Measurements from ENCODE around the gene TTLL3. TPM values are rescaled to one million over a fixed set of nuclear protein-coding genes. Genes with fewer than 3 reads are reported as not detected.
A peak's percentile ranks its signal among the peaks of the same experiment; 100 is the strongest.

Gene TTLL3
- total and polyA plus RNA-seq, 2 of the 13 experiments (the other 11 are each of a cell fraction or from before 2014, with no cell fraction given) = 9.5 to 51.2 TPM

DNA sequence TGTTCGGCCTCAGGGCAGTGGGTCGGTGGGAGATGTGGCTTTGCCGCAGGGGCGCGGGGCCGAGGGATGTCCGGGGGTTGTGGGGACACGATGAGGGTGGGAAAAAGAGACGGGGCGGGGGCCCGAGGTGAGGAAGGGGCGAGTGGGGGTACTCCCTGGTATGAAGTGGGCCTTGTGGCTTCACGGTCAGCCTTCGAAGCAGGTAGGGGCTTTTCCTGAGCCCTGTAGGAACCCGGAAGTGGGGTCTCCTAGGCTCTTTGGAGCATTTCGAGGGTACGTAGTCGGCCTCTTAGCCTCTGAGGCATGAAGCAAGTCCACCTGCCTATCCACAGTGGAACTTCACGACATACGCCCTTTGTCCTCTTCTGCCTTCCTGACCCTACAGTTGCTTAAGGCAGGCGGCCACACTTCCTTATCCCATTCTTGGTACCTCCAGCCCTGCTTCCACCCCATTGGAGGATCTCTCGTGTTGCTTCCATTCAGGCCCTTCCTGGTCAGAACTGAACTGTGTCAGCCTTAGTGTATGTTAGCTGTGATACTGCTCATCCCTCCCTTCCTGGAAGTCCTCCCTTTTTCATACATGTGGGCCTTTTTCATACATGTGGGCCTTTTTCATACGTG lies 16.8 kb upstream of the TTLL3 start (continued):
- no peak for TF ChIP-seq ZNF749 (CRISPR knock-in tag; IDR thresholded peaks at IDR 0.05; ENCODE audit: borderline replicate concordance)
- TF ChIP-seq ERF (CRISPR knock-in tag; IDR thresholded peaks at IDR 0.05) = no peak
- TF ChIP-seq MED1 (CRISPR knock-in tag; IDR thresholded peaks at IDR 0.05) = no peak
- TF ChIP-seq GTF2F1 (IDR thresholded peaks at IDR 0.05; ENCODE audit: low read length) = no peak
- TF ChIP-seq, protein P1, sequence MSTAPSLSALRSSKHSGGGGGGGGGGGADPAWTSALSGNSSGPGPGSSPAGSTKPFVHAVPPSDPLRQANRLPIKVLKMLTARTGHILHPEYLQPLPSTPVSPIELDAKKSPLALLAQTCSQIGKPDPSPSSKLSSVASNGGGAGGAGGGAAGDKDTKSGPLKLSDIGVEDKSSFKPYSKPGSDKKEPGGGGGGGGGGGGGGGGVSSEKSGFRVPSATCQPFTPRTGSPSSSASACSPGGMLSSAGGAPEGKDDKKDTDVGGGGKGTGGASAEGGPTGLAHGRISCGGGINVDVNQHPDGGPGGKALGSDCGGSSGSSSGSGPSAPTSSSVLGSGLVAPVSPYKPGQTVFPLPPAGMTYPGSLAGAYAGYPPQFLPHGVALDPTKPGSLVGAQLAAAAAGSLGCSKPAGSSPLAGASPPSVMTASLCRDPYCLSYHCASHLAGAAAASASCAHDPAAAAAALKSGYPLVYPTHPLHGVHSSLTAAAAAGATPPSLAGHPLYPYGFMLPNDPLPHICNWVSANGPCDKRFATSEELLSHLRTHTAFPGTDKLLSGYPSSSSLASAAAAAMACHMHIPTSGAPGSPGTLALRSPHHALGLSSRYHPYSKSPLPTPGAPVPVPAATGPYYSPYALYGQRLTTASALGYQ (CRISPR knock-in tag; IDR thresholded peaks at IDR 0.05) = no peak
- 0 out of 2 replicates have a peak, but pooled peaks have one; percentile 3 for TF ChIP-seq ZNF552 (CRISPR knock-in tag; IDR thresholded peaks at IDR 0.05; ENCODE audit: borderline replicate concordance)
- no peak for TF ChIP-seq SP5 (CRISPR knock-in tag; IDR thresholded peaks at IDR 0.05; ENCODE audit: borderline replicate concordance, low read depth)
- no peak for TF ChIP-seq YEATS2 (CRISPR knock-in tag; IDR thresholded peaks at IDR 0.05; ENCODE audit: borderline replicate concordance)
- no peak for TF ChIP-seq FIP1L1 (IDR thresholded peaks at IDR 0.05; ENCODE audit: borderline replicate concordance, insufficient read depth, low read depth, low read length)
- TF ChIP-seq ZSCAN29 (CRISPR knock-in tag; conservative IDR thresholded peaks at IDR 0.05) = no peak
- TF ChIP-seq, protein P2, sequence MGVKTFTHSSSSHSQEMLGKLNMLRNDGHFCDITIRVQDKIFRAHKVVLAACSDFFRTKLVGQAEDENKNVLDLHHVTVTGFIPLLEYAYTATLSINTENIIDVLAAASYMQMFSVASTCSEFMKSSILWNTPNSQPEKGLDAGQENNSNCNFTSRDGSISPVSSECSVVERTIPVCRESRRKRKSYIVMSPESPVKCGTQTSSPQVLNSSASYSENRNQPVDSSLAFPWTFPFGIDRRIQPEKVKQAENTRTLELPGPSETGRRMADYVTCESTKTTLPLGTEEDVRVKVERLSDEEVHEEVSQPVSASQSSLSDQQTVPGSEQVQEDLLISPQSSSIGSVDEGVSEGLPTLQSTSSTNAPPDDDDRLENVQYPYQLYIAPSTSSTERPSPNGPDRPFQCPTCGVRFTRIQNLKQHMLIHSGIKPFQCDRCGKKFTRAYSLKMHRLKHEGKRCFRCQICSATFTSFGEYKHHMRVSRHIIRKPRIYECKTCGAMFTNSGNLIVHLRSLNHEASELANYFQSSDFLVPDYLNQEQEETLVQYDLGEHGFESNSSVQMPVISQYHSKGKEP (CRISPR knock-in tag; IDR thresholded peaks at IDR 0.05) = no peak
- TF ChIP-seq TBX2 (CRISPR knock-in tag; IDR thresholded peaks at IDR 0.05; ENCODE audit: borderline replicate concordance) = no peak
- no peak for TF ChIP-seq ZNF720 (CRISPR knock-in tag; IDR thresholded peaks at IDR 0.05)
- no peak for TF ChIP-seq HDAC1 (CRISPR knock-in tag; IDR thresholded peaks at IDR 0.05)
- TF ChIP-seq ASH2L (IDR thresholded peaks at IDR 0.05; ENCODE audit: insufficient read length, low read depth, low read length) = no peak
- TF ChIP-seq POLR2AphosphoS5 (IDR thresholded peaks at IDR 0.05; ENCODE audit: low read depth, low read length) = no peak
- TF ChIP-seq ZNF891 (CRISPR knock-in tag; IDR thresholded peaks at IDR 0.05) = peak; percentile 73; the same call in 1 of the 2 replicates
- TF ChIP-seq FOXA3 (CRISPR knock-in tag; IDR thresholded peaks at IDR 0.05) = no peak
- no peak for TF ChIP-seq JDP2 (CRISPR knock-in tag; IDR thresholded peaks at IDR 0.05; ENCODE audit: borderline replicate concordance)
- no peak for TF ChIP-seq FOXP1 (IDR thresholded peaks at IDR 0.05)
- TF ChIP-seq FOXP1 (CRISPR knock-in tag; IDR thresholded peaks at IDR 0.05) = no peak
- TF ChIP-seq, protein P3, sequence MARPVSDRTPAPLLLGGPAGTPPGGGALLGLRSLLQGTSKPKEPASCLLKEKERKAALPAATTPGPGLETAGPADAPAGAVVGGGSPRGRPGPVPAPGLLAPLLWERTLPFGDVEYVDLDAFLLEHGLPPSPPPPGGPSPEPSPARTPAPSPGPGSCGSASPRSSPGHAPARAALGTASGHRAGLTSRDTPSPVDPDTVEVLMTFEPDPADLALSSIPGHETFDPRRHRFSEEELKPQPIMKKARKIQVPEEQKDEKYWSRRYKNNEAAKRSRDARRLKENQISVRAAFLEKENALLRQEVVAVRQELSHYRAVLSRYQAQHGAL (CRISPR knock-in tag; IDR thresholded peaks at IDR 0.05; ENCODE audit: not compliant biosample characterization) = no peak
- TF ChIP-seq, protein P4, sequence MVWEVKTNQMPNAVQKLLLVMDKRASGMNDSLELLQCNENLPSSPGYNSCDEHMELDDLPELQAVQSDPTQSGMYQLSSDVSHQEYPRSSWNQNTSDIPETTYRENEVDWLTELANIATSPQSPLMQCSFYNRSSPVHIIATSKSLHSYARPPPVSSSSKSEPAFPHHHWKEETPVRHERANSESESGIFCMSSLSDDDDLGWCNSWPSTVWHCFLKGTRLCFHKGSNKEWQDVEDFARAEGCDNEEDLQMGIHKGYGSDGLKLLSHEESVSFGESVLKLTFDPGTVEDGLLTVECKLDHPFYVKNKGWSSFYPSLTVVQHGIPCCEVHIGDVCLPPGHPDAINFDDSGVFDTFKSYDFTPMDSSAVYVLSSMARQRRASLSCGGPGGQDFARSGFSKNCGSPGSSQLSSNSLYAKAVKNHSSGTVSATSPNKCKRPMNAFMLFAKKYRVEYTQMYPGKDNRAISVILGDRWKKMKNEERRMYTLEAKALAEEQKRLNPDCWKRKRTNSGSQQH (CRISPR knock-in tag; IDR thresholded peaks at IDR 0.05; ENCODE audit: low read depth) = no peak
- no peak for TF ChIP-seq ZNF850 (CRISPR knock-in tag; conservative IDR thresholded peaks at IDR 0.05)
- no peak for TF ChIP-seq ZNF274 (CRISPR knock-in tag; IDR thresholded peaks at IDR 0.05)
- no peak; the same call in 1 of the 2 replicates for TF ChIP-seq ZIK1 (CRISPR knock-in tag; IDR thresholded peaks at IDR 0.05; ENCODE audit: borderline replicate concordance, low read depth)
- no peak for TF ChIP-seq JUNB (CRISPR knock-in tag; IDR thresholded peaks at IDR 0.05; ENCODE audit: borderline replicate concordance)

Data from HepG2 (cell line).